Fibroblast of the aortic adventitia (primary cell): ENCODE data around the gene ABR. TPM values are rescaled to one million over a fixed set of nuclear protein-coding genes. Genes with fewer than 3 reads are reported as not detected.

Source experiments
- DNase-seq: peaks from one replicate; pipeline ENCODE4 v3.0.0-alpha.2; 2010; ENCODE audit warnings: low read depth
- H3K4me3 ChIP-seq: 2 replicates; pipeline ENCODE4 v1.5.1; 2011; ENCODE audit warnings: low read depth, mild to moderate bottlenecking, control low read depth, low read length, moderate library complexity
- CTCF ChIP-seq: IDR thresholded peaks from 2 replicates; pipeline ENCODE4 v1.5.1; 2011; ENCODE audit warnings: mild to moderate bottlenecking, low read length, control low read depth, inconsistent platforms; ENCODE audit not compliant: insufficient read depth
- total RNA-seq: library from RNA; depleted of rRNA; stranded (reverse); fragments of >200 nt; gene quantifications from 2 replicates; pipeline ENCODE4 v1.2.3, GENCODE V29; 2012; ENCODE audit warnings: low replicate concordance

The ABR gene
- total RNA-seq, 1 donor, result 76.8 TPM

- DNase-seq, result no peak
- no peak overlapping the region for H3K4me3 ChIP-seq
- TF ChIP-seq CTCF, result no peak
Observed at GRCh38 chr17:1006054-1006453, 173.7 kb downstream of the ABR start.

- DNase-seq, result peak; percentile 74
- no peak overlapping the region for H3K4me3 ChIP-seq
- no peak for TF ChIP-seq CTCF
Observed at GRCh38 chr17:1005361-1005946, 174.3 kb downstream of the ABR start.

- TF ChIP-seq CTCF, result no peak
- H3K4me3 ChIP-seq, result no peak overlapping the region
- DNase-seq, result no peak
Observed at GRCh38 chr17:1004769-1005295, 174.9 kb downstream of the ABR start.

GRCh38 chr17:1003972-1004768 is 175.6 kb downstream of the ABR start:
- no peak for DNase-seq
- no peak for TF ChIP-seq CTCF
- H3K4me3 ChIP-seq, result no peak overlapping the region

- no peak for DNase-seq
- TF ChIP-seq CTCF, result no peak
- no peak overlapping the region for H3K4me3 ChIP-seq
Observed at GRCh38 chr17:1003633-1003971, 176.2 kb downstream of the ABR start.

GRCh38 chr17:1002771-1003555 is 176.8 kb downstream of the ABR start:
- no peak for TF ChIP-seq CTCF
- H3K4me3 ChIP-seq, result no peak overlapping the region
- peak; percentile 81 for DNase-seq
